HCT116 (cell line): ENCODE data around the gene FOXN1. TPM values are rescaled to one million over a fixed set of nuclear protein-coding genes. Genes with fewer than 3 reads are reported as not detected.

Experiments used
- ATAC-seq: fragments of 200-7000 bp; cut with Tn5 transposase; 2 replicates; pipeline ENCODE4 v1.9.1; 2020; ENCODE audit warnings: mild to moderate bottlenecking, moderate library complexity
- BruUV-seq: library from RNA; stranded (reverse); fragments of 400-500 nt; replicated peaks from 2 replicates; lab custom pipeline; 2021; lab: Mats Ljungman, UMichigan
- CTCF ChIA-PET: fragments of 300-600 bp; sonication (Branson Sonifier 250); formaldehyde crosslinking; loops from one replicate; lab custom pipeline; 2021; ENCODE audit warnings: antibody characterized with exemption; lab: Charles Lee
- POLR2A ChIA-PET: fragments of 300-600, 350-600 bp; sonication (Branson Sonifier 250); formaldehyde crosslinking; loops from one replicate; lab custom pipeline; 2021; ENCODE audit warnings: antibody characterized with exemption; lab: Charles Lee
- RAD21 ChIA-PET, 2 experiments: fragments of 300-600 bp; sonication (Branson Sonifier 250); formaldehyde crosslinking; loops; one replicate each; lab custom pipeline; 2023; ENCODE audit warnings: low total read pairs in 2 of 2; ENCODE audit not compliant: uncharacterized antibody in 2 of 2, unreplicated experiment in 2 of 2, low non-redundant PET in 1 of 2; lab: Charles Lee
- DNase-seq: peaks from one replicate; pipeline ENCODE4 v3.0.0-alpha.2; 2010; ENCODE audit warnings: low read depth, low spot score
- H2AFZ ChIP-seq: fragments of 200-600 bp; shearing (Covaris generic), sonication (generic); 2 replicates; pipeline ENCODE4 v1.6.1; 2017; ENCODE audit warnings: low read depth, mixed run types, mixed read lengths, antibody characterized with exemption, low read length; ENCODE audit not compliant: poor library complexity, severe bottlenecking
- H3K27ac ChIP-seq: 2 replicates; pipeline ENCODE4 v1.5.1; 2012; ENCODE audit warnings: low read depth, low read length
- H3K27me3 ChIP-seq: fragments of 200-600 bp; sonication (generic); 2 replicates; pipeline ENCODE4 v1.6.1; 2016; ENCODE audit warnings: mixed run types, low read length, mixed read lengths; ENCODE audit not compliant: insufficient read depth
- H3K36me3 ChIP-seq, 2 experiments: fragments of 200-500 bp in 1 of 2; fragments of 200-600 bp in 1 of 2; sonication (Bioruptor generic) in 1 of 2; sonication (generic) in 1 of 2; 2 replicates each; pipeline versions ENCODE4 v1.5.1 to v1.6.1; 2014 to 2016; ENCODE audit warnings: low read length in 2 of 2, inconsistent platforms in 1 of 2, mixed read lengths in 1 of 2, mixed run types in 1 of 2; ENCODE audit not compliant: insufficient read depth in 2 of 2, control insufficient read depth in 1 of 2
- H3K4me1 ChIP-seq, 2 experiments: fragments of 200-600 bp in 1 of 2; sonication (generic) in 1 of 2; 2 replicates each; pipeline versions ENCODE4 v1.5.1 to v1.6.1; 2012 to 2017; ENCODE audit warnings: low read length in 2 of 2, inconsistent platforms in 1 of 2, mild to moderate bottlenecking in 1 of 2, mixed read lengths in 1 of 2, mixed run types in 1 of 2, moderate library complexity in 1 of 2; ENCODE audit not compliant: insufficient read depth in 2 of 2, control insufficient read depth in 1 of 2
- H3K4me2 ChIP-seq: fragments of 200-600 bp; sonication (generic); 2 replicates; pipeline ENCODE4 v1.6.1; 2017; ENCODE audit warnings: mixed run types, low read length, mixed read lengths
- H3K4me3 ChIP-seq, 2 experiments: fragments of 200-600 bp in 1 of 2; sonication (generic) in 1 of 2; replicated peaks in 1 of 2; 2 replicates each; pipeline ENCODE4 v1.5.1; 2011 to 2016; ENCODE audit warnings: low read length in 2 of 2, control low read depth in 1 of 2, low read depth in 1 of 2, mild to moderate bottlenecking in 1 of 2, mixed read lengths in 1 of 2, mixed run types in 1 of 2
- H3K79me2 ChIP-seq: fragments of 200-600 bp; sonication (generic); 2 replicates; pipeline ENCODE4 v1.6.1; 2017; ENCODE audit warnings: mild to moderate bottlenecking, mixed run types, low read length, moderate library complexity, mixed read lengths; ENCODE audit not compliant: insufficient read depth
- H3K9ac ChIP-seq: fragments of 200-600 bp; sonication (generic); 2 replicates; pipeline ENCODE4 v1.6.1; 2016; ENCODE audit warnings: low read length, mixed read lengths
- H3K9me2 ChIP-seq: fragments of 200-600 bp; sonication (generic), shearing (Covaris generic); 2 replicates; pipeline ENCODE4 v1.6.1; 2017; ENCODE audit warnings: mixed run types, mild to moderate bottlenecking, moderate library complexity; ENCODE audit not compliant: insufficient read depth
- H3K9me3 ChIP-seq, 2 experiments: fragments of 200-500 bp in 1 of 2; fragments of 200-600 bp in 1 of 2; sonication (Bioruptor generic) in 1 of 2; sonication (generic) in 1 of 2; 2 replicates each; pipeline ENCODE4 v1.6.1; 2014 to 2017; ENCODE audit warnings: low read length in 2 of 2, mixed read lengths in 2 of 2, inconsistent platforms in 1 of 2, low read depth in 1 of 2, mild to moderate bottlenecking in 1 of 2, mixed run types in 1 of 2, moderate library complexity in 1 of 2; ENCODE audit not compliant: control insufficient read depth in 1 of 2, insufficient read depth in 1 of 2
- H4K20me1 ChIP-seq: fragments of 200-600 bp; sonication (generic), shearing (Covaris generic); 2 replicates; pipeline ENCODE4 v1.6.1; 2017; ENCODE audit warnings: mixed run types, mild to moderate bottlenecking, moderate library complexity; ENCODE audit not compliant: insufficient read depth
- ATF3 ChIP-seq: IDR thresholded peaks from 2 replicates; pipeline ENCODE4 v1.6.1; 2012
- CBX3 ChIP-seq: IDR thresholded peaks from 2 replicates; pipeline ENCODE4 v1.6.1; 2012; ENCODE audit warnings: low read depth
- CEBPB ChIP-seq: IDR thresholded peaks from 2 replicates; pipeline ENCODE4 v1.6.1; 2012; ENCODE audit warnings: low read depth
- EGR1 ChIP-seq: IDR thresholded peaks from 2 replicates; pipeline ENCODE4 v1.6.1; 2012; ENCODE audit warnings: low read depth
- ELF1 ChIP-seq: IDR thresholded peaks from 2 replicates; pipeline ENCODE4 v1.6.1; 2012; ENCODE audit warnings: low read depth, borderline replicate concordance
- FOSL1 ChIP-seq: IDR thresholded peaks from 2 replicates; pipeline ENCODE4 v1.6.1; 2012; ENCODE audit warnings: low read depth
- JUND ChIP-seq: IDR thresholded peaks from 2 replicates; pipeline ENCODE4 v1.6.1; 2012
- POLR2AphosphoS5 ChIP-seq: IDR thresholded peaks from 2 replicates; pipeline ENCODE4 v1.6.1; 2011; ENCODE audit warnings: mild to moderate bottlenecking, low read depth, low read length, moderate library complexity
- REST ChIP-seq: IDR thresholded peaks from 2 replicates; pipeline ENCODE4 v1.6.1; 2012; ENCODE audit warnings: low read depth
- TCF7L2 ChIP-seq: IDR thresholded peaks from 2 replicates; pipeline ENCODE4 v1.7.0; 2011; ENCODE audit warnings: borderline replicate concordance, inconsistent platforms; ENCODE audit not compliant: insufficient read depth, insufficient read length; ENCODE audit errors: extremely low read depth
- ZBTB33 ChIP-seq: IDR thresholded peaks from 2 replicates; pipeline ENCODE4 v1.6.1; 2011; ENCODE audit warnings: mild to moderate bottlenecking, low read length, moderate library complexity; ENCODE audit not compliant: insufficient replicate concordance; ENCODE audit errors: extremely low read depth
- ZFX ChIP-seq: fragments of 450-650 bp; IDR thresholded peaks from 2 replicates; pipeline ENCODE4 v1.6.1; 2017
- ZNF274 ChIP-seq: fragments of 200-500 bp; sonication (Bioruptor generic); IDR thresholded peaks from 2 replicates; pipeline ENCODE4 v1.6.1; 2014; ENCODE audit warnings: mild to moderate bottlenecking, low read depth, low read length, inconsistent platforms
- intact Hi-C: fragments of 100-400 bp; cut with micrococcal nuclease; formaldehyde crosslinking; loops from 2 replicates; pipeline ENCODE4 v1.10.0; 2022
- total RNA-seq: library from RNA; stranded (reverse); gene quantifications from one replicate; pipeline ENCODE4 v1.2.1, GENCODE V29; 2021; ENCODE audit not compliant: unreplicated experiment

The FOXN1 gene
- total RNA-seq, 1 experiment from 2014 or later, result not detected

- no peak overlapping the region for H3K27ac ChIP-seq
- H2AFZ ChIP-seq, result no peak overlapping the region
- H3K27me3 ChIP-seq, result no peaks in the 10 kb centered on the region; the same call in none of the 2 replicates
- DNase-seq (no peak), ATAC-seq (0 out of 2 replicates have a peak, but pooled peaks have one; percentile 44)
- CTCF ChIA-PET, result no interaction called here
- H4K20me1 ChIP-seq, result no peaks in the 10 kb centered on the region
- H3K4me1 ChIP-seq, result no peaks in the 10 kb centered on the region; a peak in 1 of 4 replicates
- intact Hi-C loops, result no loop called here
- RAD21 ChIA-PET, result no interaction called here
- H3K79me2 ChIP-seq, result no peaks in the 10 kb centered on the region
- no peaks in the 10 kb centered on the region for H3K36me3 ChIP-seq
- POLR2A ChIA-PET, result no interaction called here
- H3K9me2 ChIP-seq, result no peaks in the 10 kb centered on the region
- H3K9ac ChIP-seq, result no peak overlapping the region
- no peaks in the 10 kb centered on the region for H3K9me3 ChIP-seq
- no peak overlapping the region for H3K4me2 ChIP-seq
- no TSS peak for BruUV-seq
- TF ChIP-seq REST (no peak), EGR1 (no peak), TCF7L2 (no peak), JUND (no peak), FOSL1 (no peak), ZBTB33 (no peak), CEBPB (no peak), ZNF274 (no peak), ATF3 (no peak), ZFX (no peak), CBX3 (no peak), ELF1 (no peak), POLR2AphosphoS5 (no peak)
- no peak overlapping the region for H3K4me3 ChIP-seq
Measured at GRCh38 chr17:28482551-28483199, 23.5 kb upstream of the FOXN1 start.
